Spinal cord (tissue), 10 donors: Measurements from ENCODE around the gene C8A. TPM values are rescaled to one million over a fixed set of nuclear protein-coding genes. Genes with fewer than 3 reads are reported as not detected.
A peak's percentile ranks its signal among the peaks of the same experiment; 100 is the strongest.

Experiments used
- DNase-seq, 6 donors: peaks; one replicate each; pipeline versions ENCODE4 v3.0.0 to v3.0.0-alpha.2; 2013 to 2015; ENCODE audit warnings: low spot score in 6 of 6, low read depth in 4 of 6
- H3K27ac ChIP-seq: one replicate; pipeline ENCODE4 v1.5.1; 2013; ENCODE audit warnings: low read depth, low read length, control low read depth
- H3K27me3 ChIP-seq: one replicate; pipeline ENCODE4 v1.6.1; 2013; ENCODE audit warnings: low read length; ENCODE audit not compliant: control insufficient read depth, insufficient read depth
- H3K36me3 ChIP-seq: one replicate; pipeline ENCODE4 v1.6.1; 2013; ENCODE audit warnings: low read length; ENCODE audit not compliant: control insufficient read depth, insufficient read depth
- H3K4me1 ChIP-seq: one replicate; pipeline ENCODE4 v1.6.1; 2013; ENCODE audit warnings: low read length; ENCODE audit not compliant: control insufficient read depth, insufficient read depth
- H3K4me3 ChIP-seq: one replicate; pipeline ENCODE4 v1.5.1; 2013; ENCODE audit warnings: low read depth, low read length, control low read depth
- H3K9me3 ChIP-seq: one replicate; pipeline ENCODE4 v1.6.1; 2013; ENCODE audit warnings: low read length; ENCODE audit not compliant: control insufficient read depth, insufficient read depth
- WGBS: methylation state at CpG from one replicate; pipeline ENCODE4 v1.1.5; 2013; ENCODE audit warnings: missing lambda C conversion rate; ENCODE audit not compliant: insufficient coverage; 5-methylcytosine and 5-hydroxymethylcytosine counted together
- polyA plus RNA-seq, 2 donors: library from polyadenylated mRNA; unstranded; fragments of 120-200 nt; gene quantifications; one replicate each; pipeline ENCODE4 v1.2.1, GENCODE V29; 2013; ENCODE audit not compliant: insufficient read length in 2 of 2
- total RNA-seq, 2 donors: library from RNA; depleted of rRNA in 1 of 2; stranded (reverse); fragments of 120-200 nt in 1 of 2; fragments of >200 nt in 1 of 2; gene quantifications; one replicate each; pipeline versions ENCODE4 v1.2.3 to v1.2.4, GENCODE V29; 2013 to 2014
- donor health status: healthy.

Gene C8A
- total and polyA plus RNA-seq, 4 donors: 0.06 TPM; not detected in 3

DNA sequence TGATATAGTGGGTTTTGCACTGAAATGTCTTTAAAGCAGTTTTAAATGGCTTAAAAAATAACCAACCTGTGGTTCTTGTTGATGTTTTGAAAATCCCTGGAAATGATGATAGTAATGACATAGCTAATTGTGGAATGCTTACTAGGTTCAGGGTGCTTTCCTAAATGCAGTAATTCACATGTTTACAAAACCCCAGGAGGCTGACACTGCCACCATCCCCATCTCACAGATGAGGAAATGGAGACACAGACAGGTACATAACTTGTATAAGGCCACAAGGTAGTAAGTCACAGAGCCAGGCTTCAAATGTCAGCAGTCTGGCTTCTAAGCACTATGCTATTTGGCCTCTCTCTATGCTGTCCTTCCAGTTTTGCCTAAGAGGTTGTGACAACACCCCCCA, 70.6 kb downstream of the C8A start:
- H3K4me3 ChIP-seq: no peak overlapping the region
- DNase-seq: no peak
- H3K9me3 ChIP-seq: peaks cover 3% of the 10 kb centered on the region
- H3K27me3 ChIP-seq: no peaks in the 10 kb centered on the region
- no peak overlapping the region for H3K27ac ChIP-seq
- H3K36me3 ChIP-seq: no peaks in the 10 kb centered on the region
- peaks cover 3% of the 10 kb centered on the region for H3K4me1 ChIP-seq

DNA sequence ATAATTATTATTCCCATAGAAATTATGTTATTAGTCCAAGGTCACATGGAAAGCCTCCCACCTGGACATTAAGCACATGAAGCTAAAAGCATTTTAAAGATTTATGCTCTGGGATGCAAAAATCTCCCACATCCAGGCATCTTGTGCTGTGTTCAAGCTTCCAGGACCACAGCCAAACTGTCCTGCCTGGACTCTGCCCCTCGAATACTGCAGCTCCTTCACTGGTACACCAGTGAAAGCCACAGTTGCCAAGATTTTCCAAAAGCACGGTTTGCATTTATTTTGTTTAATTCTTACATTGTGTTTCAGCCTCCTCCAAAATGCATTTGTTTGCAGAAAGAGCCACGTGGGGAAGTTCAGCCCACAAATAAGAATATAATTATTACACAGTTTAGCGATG, 72.6 kb downstream of the C8A start:
- H3K9me3 ChIP-seq: peaks cover 3% of the 10 kb centered on the region
- 70% methylated on average over 2 of the region's 4 CpGs for WGBS

DNA sequence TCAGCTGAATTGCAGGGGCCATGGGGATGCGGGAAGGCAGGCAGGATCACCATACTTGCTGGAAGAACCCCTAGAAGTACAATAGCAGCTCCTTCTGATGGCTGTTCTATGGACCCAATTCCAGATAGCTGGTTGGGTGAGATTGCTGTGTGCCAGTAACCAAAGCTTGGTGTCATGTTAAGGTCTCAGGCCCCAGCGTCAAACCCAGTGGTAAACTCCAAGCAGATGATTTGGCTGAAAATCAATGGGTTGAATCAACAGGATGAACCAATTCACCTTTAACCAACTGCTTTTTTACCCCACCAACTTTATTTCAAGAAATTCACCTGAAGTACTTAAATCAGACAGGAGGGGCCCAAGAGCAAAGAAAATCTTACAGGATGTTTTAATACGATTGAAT, 73.4 kb downstream of the C8A start:
- H3K36me3 ChIP-seq: no peaks in the 10 kb centered on the region
- no peak overlapping the region for H3K27ac ChIP-seq
- WGBS: 69% methylated on average over 2 of the region's 3 CpGs
- no peaks in the 10 kb centered on the region for H3K27me3 ChIP-seq
- no peaks in the 10 kb centered on the region for H3K4me1 ChIP-seq
- H3K4me3 ChIP-seq: no peak overlapping the region
- peaks cover 3% of the 10 kb centered on the region for H3K9me3 ChIP-seq
- no peak for DNase-seq

More for the DNA sequence above, 72.6 kb downstream of the C8A start:
- no peak overlapping the region for H3K27ac ChIP-seq
- no peaks in the 10 kb centered on the region for H3K36me3 ChIP-seq
- H3K4me3 ChIP-seq: no peak overlapping the region
- no peak for DNase-seq
- no peaks in the 10 kb centered on the region for H3K4me1 ChIP-seq
- no peaks in the 10 kb centered on the region for H3K27me3 ChIP-seq

DNA sequence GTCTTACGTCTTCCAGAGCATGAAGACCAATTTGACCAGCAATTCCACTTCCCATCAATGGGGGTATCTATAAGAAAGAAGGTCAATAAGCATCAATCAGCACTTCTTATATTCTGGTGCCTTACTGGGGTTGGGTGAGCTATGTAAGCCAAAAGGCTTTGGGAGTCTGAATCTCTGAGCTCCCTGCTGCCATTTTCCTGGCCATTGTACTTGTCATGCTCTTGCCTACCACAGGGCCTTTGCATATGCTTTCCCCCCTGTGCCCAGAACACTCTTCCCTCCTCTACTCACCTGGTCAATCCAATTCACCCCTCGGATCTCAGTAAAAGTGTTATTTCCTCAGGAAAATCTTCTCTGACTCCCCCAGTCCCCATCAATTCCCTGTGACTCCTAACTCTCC, 74.9 kb downstream of the C8A start:
- no peaks in the 10 kb centered on the region for H3K4me1 ChIP-seq
- H3K27me3 ChIP-seq: no peaks in the 10 kb centered on the region
- 100% methylated on average over 1 of the region's 2 CpGs for WGBS
- no peaks in the 10 kb centered on the region for H3K36me3 ChIP-seq
- H3K27ac ChIP-seq: no peak overlapping the region
- no peak overlapping the region for H3K4me3 ChIP-seq
- no peak for DNase-seq
- H3K9me3 ChIP-seq: peaks cover 3% of the 10 kb centered on the region

DNA sequence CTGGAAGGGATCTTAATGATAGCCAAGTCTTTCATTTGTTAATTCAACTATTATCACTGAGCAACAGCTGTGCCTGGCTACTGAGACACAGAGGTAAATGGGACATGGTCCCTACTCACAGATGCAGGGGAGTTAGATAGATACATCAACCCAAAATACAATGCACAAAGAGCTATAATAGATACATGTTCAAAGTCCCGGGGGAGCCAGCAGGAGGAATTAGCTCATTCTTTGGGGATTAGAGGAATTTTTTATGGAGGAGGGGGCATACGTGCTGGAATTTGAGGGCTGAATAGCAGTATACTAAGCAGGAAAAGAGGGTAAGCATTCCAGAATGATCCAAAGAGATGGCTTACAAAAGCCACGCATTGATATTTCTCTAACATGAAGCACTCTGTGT, 76.6 kb downstream of the C8A start:
- H3K36me3 ChIP-seq: no peaks in the 10 kb centered on the region
- no CpG with 5 or more reads among the region's 3 CpGs for WGBS

DNA sequence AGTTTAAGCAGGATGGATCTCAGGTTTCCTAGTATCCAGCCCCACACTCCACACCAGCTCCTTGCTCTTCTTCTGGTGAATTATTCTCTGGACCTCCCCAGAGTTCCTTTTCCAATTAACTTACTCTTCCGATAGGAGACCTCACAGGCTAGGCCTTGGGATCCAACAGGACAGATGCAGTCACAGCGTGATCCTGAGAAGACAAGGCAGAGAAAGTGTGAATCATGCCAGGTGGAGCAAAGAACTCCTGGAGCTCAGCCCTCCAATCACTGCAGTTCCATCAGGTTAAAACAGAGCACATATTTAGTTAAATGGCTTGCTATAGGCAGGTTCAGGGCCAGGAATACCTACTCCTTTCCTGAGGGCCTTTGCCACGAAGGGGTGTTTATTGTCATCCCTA, 77.1 kb downstream of the C8A start:
- no peaks in the 10 kb centered on the region for H3K36me3 ChIP-seq
- 56% methylated on average over 2 of the region's 3 CpGs for WGBS
- H3K9me3 ChIP-seq: peaks cover 3% of the 10 kb centered on the region
- H3K27me3 ChIP-seq: no peaks in the 10 kb centered on the region
- no peaks in the 10 kb centered on the region for H3K4me1 ChIP-seq
- no peak overlapping the region for H3K4me3 ChIP-seq
- peak in 1 of 6 donors; percentile 28 for DNase-seq
- H3K27ac ChIP-seq: no peak overlapping the region

More for the DNA sequence above, 76.6 kb downstream of the C8A start:
- Histone ChIP-seq H3K27me3 (no peaks in the 10 kb centered on the region), H3K9me3 (peaks cover 3% of the 10 kb centered on the region), H3K4me1 (no peaks in the 10 kb centered on the region), H3K4me3 (no peak overlapping the region), H3K27ac (no peak overlapping the region)
- DNase-seq: no peak

DNA sequence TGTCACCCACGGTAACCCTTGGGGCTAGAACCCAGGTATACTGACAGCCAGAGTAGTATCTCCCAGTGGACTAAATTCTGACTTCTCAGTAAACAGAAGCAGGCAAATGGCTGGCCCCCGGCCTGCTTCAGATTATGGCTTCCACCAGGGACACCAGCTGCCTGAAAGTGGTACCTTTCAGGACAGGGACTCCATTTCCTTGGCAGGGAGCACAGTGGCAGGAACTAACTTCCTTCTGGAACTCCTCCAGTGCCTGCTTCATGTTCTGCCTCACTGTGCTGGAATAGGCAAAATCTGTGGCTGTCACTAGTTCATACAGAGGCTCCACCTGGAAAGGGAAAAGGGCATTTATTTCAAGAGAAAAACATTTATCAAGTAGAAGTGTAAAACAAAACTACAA, 78.6 kb downstream of the C8A start:
- no peak for DNase-seq
- no peak overlapping the region for H3K27ac ChIP-seq
- WGBS: 69% methylated on average over 2 of the region's 2 CpGs

DNA sequence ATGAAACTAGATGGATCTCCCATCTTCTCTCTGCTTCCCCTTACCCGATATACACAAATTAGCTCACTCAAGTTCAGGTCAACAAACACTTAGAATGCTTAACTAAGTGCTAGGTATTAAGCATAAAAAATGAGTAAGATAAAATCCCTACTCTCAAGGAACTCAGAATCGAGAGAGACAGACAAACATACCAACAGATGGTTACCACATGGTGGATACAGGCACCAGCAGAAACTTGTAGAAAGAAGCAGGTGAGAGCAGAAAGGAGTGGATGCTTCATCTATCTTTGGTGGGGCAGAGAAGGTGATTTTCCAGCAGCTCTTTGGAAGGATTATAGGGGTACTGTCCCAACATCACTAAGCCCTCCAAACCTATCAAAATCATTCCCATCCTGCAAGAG, 79.0 kb downstream of the C8A start:
- no CpG with 5 or more reads among the region's 2 CpGs for WGBS
- H3K27ac ChIP-seq: no peak overlapping the region
- H3K4me3 ChIP-seq: no peak overlapping the region

More for the DNA sequence above, 78.6 kb downstream of the C8A start:
- Histone ChIP-seq H3K27me3 (no peaks in the 10 kb centered on the region), H3K9me3 (peaks cover 3% of the 10 kb centered on the region), H3K4me1 (no peaks in the 10 kb centered on the region), H3K36me3 (no peaks in the 10 kb centered on the region), H3K4me3 (no peak overlapping the region)

DNA sequence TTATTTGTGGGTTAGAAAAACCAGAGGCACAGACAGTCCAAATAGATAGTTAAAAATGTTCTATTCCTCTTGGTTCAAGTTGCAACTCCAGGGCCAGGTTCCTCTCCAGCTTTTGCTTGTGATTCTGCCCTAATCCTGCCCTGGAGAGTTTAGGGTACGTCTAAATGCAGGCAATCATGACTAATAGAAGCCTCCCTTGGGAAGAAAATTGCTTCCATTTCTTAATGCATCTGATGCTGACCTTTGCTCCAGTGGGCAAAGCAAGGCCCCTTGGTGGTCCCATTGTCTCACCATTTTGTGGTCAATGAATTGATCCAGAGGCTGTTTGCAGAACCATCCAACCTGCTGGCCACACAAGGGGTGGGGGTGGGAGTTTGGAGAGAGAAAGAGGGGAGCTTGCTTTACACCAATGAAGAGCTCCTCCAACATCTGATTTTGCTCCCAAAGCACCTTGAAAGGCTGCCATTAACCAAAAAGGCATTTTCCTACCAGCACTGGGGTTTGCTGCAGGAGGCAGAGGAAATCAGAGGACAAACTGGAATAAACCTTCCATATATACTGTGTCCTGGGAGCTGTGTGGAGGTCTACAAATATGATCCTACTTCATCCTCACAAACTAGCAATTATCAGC, 79.9 kb downstream of the C8A start:
- no peak for DNase-seq
- Histone ChIP-seq H3K4me1 (no peaks in the 10 kb centered on the region), H3K36me3 (no peaks in the 10 kb centered on the region), H3K9me3 (no peaks in the 10 kb centered on the region), H3K4me3 (no peak overlapping the region), H3K27me3 (no peaks in the 10 kb centered on the region), H3K27ac (no peak overlapping the region)
- WGBS: 57% methylated on average over 1 of the region's 1 CpG

More for the DNA sequence above, 79.0 kb downstream of the C8A start:
- no peak for DNase-seq
- no peaks in the 10 kb centered on the region for H3K36me3 ChIP-seq
- peaks cover under 1% of the 10 kb centered on the region for H3K9me3 ChIP-seq
- no peaks in the 10 kb centered on the region for H3K4me1 ChIP-seq
- H3K27me3 ChIP-seq: no peaks in the 10 kb centered on the region

DNA sequence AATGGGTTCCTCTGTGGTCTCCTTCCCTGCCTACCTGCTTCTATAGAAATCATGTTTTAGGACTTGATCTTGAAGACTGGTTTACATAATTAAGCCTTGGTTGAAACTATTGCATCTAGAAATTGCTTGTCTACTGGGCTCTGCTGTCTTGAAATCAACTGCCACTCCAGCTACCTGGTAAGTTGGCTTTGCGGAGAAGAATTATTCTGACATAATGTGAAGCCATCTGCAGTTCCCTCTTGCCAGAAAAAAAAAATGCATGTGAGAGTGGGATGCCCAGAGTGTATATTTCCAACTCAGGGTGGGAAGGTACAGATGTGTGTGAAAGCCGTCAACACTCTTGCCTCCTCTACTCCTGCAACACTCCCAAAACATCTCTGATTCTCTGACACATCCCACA, 84.0 kb downstream of the C8A start:
- H3K36me3 ChIP-seq: no peaks in the 10 kb centered on the region
- no peak overlapping the region for H3K27ac ChIP-seq
- H3K9me3 ChIP-seq: no peaks in the 10 kb centered on the region
- no peak overlapping the region for H3K4me3 ChIP-seq
- WGBS: no CpG with 5 or more reads among the region's 2 CpGs
- H3K4me1 ChIP-seq: no peaks in the 10 kb centered on the region
- no peaks in the 10 kb centered on the region for H3K27me3 ChIP-seq
- peak in 1 of 6 donors; percentile 79 for DNase-seq
